ENCODE data around the gene BACH2. TPM values are rescaled to one million over a fixed set of nuclear protein-coding genes. Genes with fewer than 3 reads are reported as not detected.

BACH2 gene
- total and polyA plus RNA-seq, 2 of the 4 experiments (the other 2 are of a cell fraction), result 1.3 to 1.4 TPM

- no peak for DNase-seq
These were observed 149.6 kb downstream of the BACH2 start for GRCh38 chr6:90146921-90147649.

More at GRCh38 chr6:90146921-90147649, 149.6 kb downstream of the BACH2 start:
- H3K79me1 ChIP-seq (ENCODE audit: low read depth in 1 of 2, low read length in 2 of 2), result no peaks in the 10 kb centered on the region
- intact Hi-C loops (cut with micrococcal nuclease), result no loop called here
- no peaks in the 10 kb centered on the region for H3K36me3 ChIP-seq (ENCODE audit: control insufficient read depth, insufficient read depth, low read length)
- 0 out of 2 replicates have a peak, but pooled peaks cover 1% of the 10 kb centered on the region for H3K27me3 ChIP-seq (ENCODE audit: control insufficient read depth, insufficient read depth, low read length)
- TF ChIP-seq MXI1 (IDR thresholded peaks at IDR 0.05; ENCODE audit: borderline replicate concordance, low read depth, low read length) (no peak), ELK1 (IDR thresholded peaks at IDR 0.05; ENCODE audit: borderline replicate concordance, low read depth, low read length) (no peak), POLR2A (IDR thresholded peaks at IDR 0.05; ENCODE audit: low read depth, low read length) (no peak), MAZ (IDR thresholded peaks at IDR 0.05; ENCODE audit: borderline replicate concordance, low read depth, low read length) (no peak)
- H3K9me1 ChIP-seq (ENCODE audit: insufficient read depth, low read length), result no peaks in the 10 kb centered on the region
- WGBS, 2 experiments (ENCODE audit: extremely low coverage in 2 of 2, insufficient read length in 1 of 2), result 76% methylated on average over 3 of the region's 13 CpGs; no CpG with 5 or more reads in 1 of the 2 experiments
- no peak overlapping the region for H3K4me3 ChIP-seq (ENCODE audit: insufficient read depth, low read depth, low read length)
- no peak overlapping the region for H2BK20ac ChIP-seq (ENCODE audit: low read depth, low read length)
- no peak overlapping the region for H2AFZ ChIP-seq (replicated peaks; ENCODE audit: low read length, poor library complexity)
- H3K4me1 ChIP-seq (ENCODE audit: control insufficient read depth, insufficient read depth, low read length), result peaks cover 6% of the 10 kb centered on the region
- no peak overlapping the region for H3K4me2 ChIP-seq (ENCODE audit: low read depth, low read length)
- no peak overlapping the region for H3K9ac ChIP-seq (ENCODE audit: low read depth, low read length)
- POLR2A ChIA-PET (ENCODE audit: unreplicated experiment), result no interaction called here
- no peak overlapping the region for H2BK5ac ChIP-seq (ENCODE audit: low read depth, low read length, poor library complexity, severe bottlenecking)
- no peak overlapping the region for H4K5ac ChIP-seq (ENCODE audit: low read depth, low read length)
- no peak for ATAC-seq (ENCODE audit: low read depth)
- BruUV-seq (replicated peaks), result no TSS peak
- dilution Hi-C loops (cut with HindIII; ENCODE audit: low sequenced_read_pairs, unreplicated experiment), result no loop called here
- no peak overlapping the region for H4K8ac ChIP-seq (ENCODE audit: low read depth in 2 of 2, low read length in 2 of 2)
- H3K18ac ChIP-seq (ENCODE audit: low read depth, low read length), result no peak overlapping the region
- in situ Hi-C loops (cut with MboI; ENCODE audit: low sequenced_read_pairs), result no loop called here
- H2BK120ac ChIP-seq (ENCODE audit: low read depth, low read length), result no peak overlapping the region
- H3K9me3 ChIP-seq (ENCODE audit: control insufficient read depth, insufficient read depth, low read length), result no peaks in the 10 kb centered on the region
- no peak overlapping the region for H4K91ac ChIP-seq (ENCODE audit: insufficient read depth, low read depth, low read length)
- no peak overlapping the region for H3K23ac ChIP-seq (ENCODE audit: low read depth, low read length)
- H2AK5ac ChIP-seq (ENCODE audit: low read depth, low read length), result no peak overlapping the region
- CTCF ChIA-PET, result no interaction called here
- H3K14ac ChIP-seq (replicated peaks; ENCODE audit: low read depth, low read length), result no peak overlapping the region
- H3K56ac ChIP-seq (ENCODE audit: extremely low read depth, insufficient read depth, low read length), result no peak overlapping the region
- H4K20me1 ChIP-seq (ENCODE audit: insufficient read depth, low read length), result no peaks in the 10 kb centered on the region
- H3K4ac ChIP-seq (ENCODE audit: low read depth, low read length), result no peak overlapping the region
- no peak overlapping the region for H2AK9ac ChIP-seq (replicated peaks; ENCODE audit: low read depth, low read length, poor library complexity)
- no peak overlapping the region for H3K27ac ChIP-seq (ENCODE audit: insufficient read depth, low read length)
- no peak overlapping the region for H2BK15ac ChIP-seq (ENCODE audit: low read depth, low read length)
